RPMI8226 (cell line): Measurements from ENCODE around the gene GALNT2.

Experiments used
- DNase-seq: peaks from one replicate; pipeline ENCODE4 v3.0.0-alpha.2; 2015

The GALNT2 gene

GRCh38 chr1:230073371-230074035, 6.5 kb downstream of the GALNT2 start:
- no peak for DNase-seq

GRCh38 chr1:230074270-230074669, 7.2 kb downstream of the GALNT2 start:
- DNase-seq = no peak

GRCh38 chr1:230074762-230075161, 7.7 kb downstream of the GALNT2 start:
- DNase-seq = no peak

- DNase-seq = no peak
Observed at GRCh38 chr1:230076121-230076520, 9.1 kb downstream of the GALNT2 start.

- DNase-seq = no peak
Observed at GRCh38 chr1:230077011-230077410, 10.0 kb downstream of the GALNT2 start.

GRCh38 chr1:230077436-230078213, 10.6 kb downstream of the GALNT2 start:
- no peak for DNase-seq

- no peak for DNase-seq
Observed at GRCh38 chr1:230079199-230080024, 12.4 kb downstream of the GALNT2 start.

- no peak for DNase-seq
Observed at GRCh38 chr1:230080822-230081221, 13.8 kb downstream of the GALNT2 start.

- no peak for DNase-seq
Observed at GRCh38 chr1:230081751-230082150, 14.7 kb downstream of the GALNT2 start.

- DNase-seq = no peak
Observed at GRCh38 chr1:230082211-230082610, 15.2 kb downstream of the GALNT2 start.

GRCh38 chr1:230083053-230083452, 16.0 kb downstream of the GALNT2 start:
- no peak for DNase-seq

- no peak for DNase-seq
Observed at GRCh38 chr1:230083746-230084407, 16.8 kb downstream of the GALNT2 start.

- DNase-seq = peak; percentile 83
Observed at GRCh38 chr1:230084408-230085177, 17.6 kb downstream of the GALNT2 start.

- no peak for DNase-seq
Observed at GRCh38 chr1:230085178-230085515, 18.1 kb downstream of the GALNT2 start.

GRCh38 chr1:230086151-230086550, 19.1 kb downstream of the GALNT2 start:
- no peak for DNase-seq

GRCh38 chr1:230087028-230087716, 20.1 kb downstream of the GALNT2 start:
- no peak for DNase-seq

GRCh38 chr1:230087717-230088105, 20.7 kb downstream of the GALNT2 start:
- no peak for DNase-seq

- DNase-seq = no peak
Observed at GRCh38 chr1:230090194-230090711, 23.2 kb downstream of the GALNT2 start.

GRCh38 chr1:230091473-230092231, 24.6 kb downstream of the GALNT2 start:
- no peak for DNase-seq

- DNase-seq = no peak
Observed at GRCh38 chr1:230094746-230095145, 27.7 kb downstream of the GALNT2 start.

GRCh38 chr1:230095938-230096337, 28.9 kb downstream of the GALNT2 start:
- DNase-seq = no peak
